ENCODE results near the gene CXCL6.

GRCh38 chr4:73822389-73822788 lies 14.1 kb upstream of the CXCL6 start:
- TF ChIP-seq CTCF (conservative IDR thresholded peaks at IDR 0.05 in 1 of 2, IDR thresholded peaks at IDR 0.05 in 1 of 2; ENCODE audit: extremely low read depth in 1 of 2, insufficient read depth in 1 of 2, low read depth in 1 of 2, low read length in 2 of 2) (no peak), EZH2 (IDR thresholded peaks at IDR 0.05; ENCODE audit: borderline replicate concordance, low read length) (no peak)
